Heart left ventricle (tissue), 16 donors: ENCODE results near the gene ZKSCAN4. TPM values are rescaled to one million over a fixed set of nuclear protein-coding genes. Genes with fewer than 3 reads are reported as not detected.
A peak's percentile ranks its signal among the peaks of the same experiment; 100 is the strongest.

ENCODE experiments used
- ATAC-seq, 4 donors: fragments of 200-7000 bp; cut with Tn5 transposase; one replicate each; pipeline ENCODE4 v1.9.1; 2020 to 2022; ENCODE audit warnings: moderate library complexity in 4 of 4, mild to moderate bottlenecking in 3 of 4, moderate number of reproducible peaks in 1 of 4
- DNase-seq, 5 donors: peaks; one replicate each; pipeline ENCODE4 v3.0.0-alpha.2; 2020
- H3K27ac ChIP-seq, 12 donors: fragments of 200-600 bp; sonication (generic) in 4 of 12; one replicate each; pipeline versions ENCODE4 v1.5.0 to v1.8.0; 2016 to 2022; ENCODE audit warnings: mild to moderate bottlenecking in 2 of 12
- H3K27me3 ChIP-seq, 9 donors: fragments of 200-600 bp; sonication (generic) in 2 of 9; one replicate each; pipeline versions ENCODE4 v1.5.1 to v1.8.0; 2016 to 2022; ENCODE audit warnings: mild to moderate bottlenecking in 3 of 9
- H3K36me3 ChIP-seq, 9 donors: fragments of 200-600 bp; sonication (generic) in 2 of 9; one replicate each; pipeline versions ENCODE4 v1.5.0 to v1.8.0; 2018 to 2022; ENCODE audit warnings: mild to moderate bottlenecking in 2 of 9
- H3K4me1 ChIP-seq, 12 donors: fragments of 200-600 bp; sonication (generic) in 4 of 12; one replicate each; pipeline versions ENCODE4 v1.5.0 to v1.8.0; 2016 to 2022; ENCODE audit warnings: mild to moderate bottlenecking in 3 of 12
- H3K4me3 ChIP-seq, 12 donors: fragments of 200-600 bp; sonication (generic) in 4 of 12; one replicate each; pipeline versions ENCODE4 v1.5.0 to v1.8.0; 2017 to 2022; ENCODE audit warnings: mild to moderate bottlenecking in 9 of 12, moderate library complexity in 4 of 12
- H3K9me3 ChIP-seq, 12 donors: fragments of 200-600 bp; sonication (generic) in 4 of 12; one replicate each; pipeline versions ENCODE4 v1.5.0 to v1.8.0; 2016 to 2022; ENCODE audit warnings: mild to moderate bottlenecking in 1 of 12
- CTCF ChIP-seq, 12 donors: fragments of 200-600 bp; sonication (generic) in 4 of 12; IDR thresholded peaks; one replicate each; pipeline versions ENCODE4 v1.5.0 to v1.8.0; 2018 to 2022; ENCODE audit warnings: antibody characterized with exemption in 12 of 12, mild to moderate bottlenecking in 5 of 12
- POLR2A ChIP-seq, 2 donors: fragments of 450-650 bp; IDR thresholded peaks; one replicate each; pipeline ENCODE4 v1.6.1; 2017; ENCODE audit warnings: antibody characterized with exemption in 2 of 2, mild to moderate bottlenecking in 2 of 2, moderate library complexity in 2 of 2
- WGBS, 4 donors: extraction: QIAGEN DNeasy Blood & Tissue Kit in 2 of 4; methylation state at CpG; one replicate each; pipeline versions ENCODE4 v1.1.5 to v1.1.7; 2013 to 2018; 5-methylcytosine and 5-hydroxymethylcytosine counted together
- intact Hi-C, 10 donors: fragments of 100-400 bp; cut with DNase I; formaldehyde crosslinking; loops; one replicate each; pipeline versions ENCODE4 v1.11.1 to v1.14.2; 2022
- polyA plus RNA-seq, 2 donors: library from polyadenylated mRNA; stranded (reverse); fragments of 200-250 nt; gene quantifications; one replicate each; pipeline ENCODE4 v1.2.3, GENCODE V29; 2013
- total RNA-seq, 9 donors: library from RNA; depleted of rRNA in 2 of 9; stranded (reverse); fragments of >200 nt in 2 of 9; fragmentation: NEBNext Ultra II Directional in 3 of 9; extraction: Animal tissue kit (Norgen Biotek cat#: 25700) in 3 of 9; gene quantifications; one replicate each; pipeline versions ENCODE4 v1.1.0 to v1.2.4, GENCODE V29; 2016 to 2023
- donor health status: ischemic (EF 13 %, LVEDD 7.1; RV severe dilation, severe dysfunction).
- donor health status: healthy with polysubstance abuse.
- donor health status: DM: no; HTN: yes; CAD: no.
- donor health status: DM: no; HTN: no; CAD: no.
- donor health status: ischemic (EF 25% LVEDD 6.9; RV normal size, moderate dysfunction).
- donor health status: ischemic (EF 25% LVEDD 5.7; RV mildly dilated, moderate dysfunction).
- donor health status: healthy.
- donor health status: DM: yes; HTN: yes; CAD: no.
- donor health status: ischemic (EF 35%, LVEDD 5.7; RV mildly dilated, moderate dysfunction).
- donor health status: nonischemic (EF 11% LVEDD 7.7; RV severe dilation, severe dysfunction).
- donor health status: DM: yes; HTN: yes; CAD: no.
- donor health status: PGD.
- donor health status: ischemic (EF 29% LVEDD 5.4; RV normal size, mild dysfunction).
- donor health status: nonischemic (EF 23%, LVEDD 6.1; RV moderate dilation, normal function).

ZKSCAN4 gene
- total and polyA plus RNA-seq, 11 donors, result 1.5 to 5.0 (median 2.4) TPM

GRCh38 chr6:28224131-28225055 is 27.7 kb downstream of the ZKSCAN4 start:
- TF ChIP-seq CTCF (IDR thresholded peaks at IDR 0.05) (no peak), POLR2A (IDR thresholded peaks at IDR 0.05) (no peak)
- intact Hi-C loops, result loop anchor here in 6 of 10 donors (2.0 to 10.0 kb wide), 6 partner anchors 28 to 144 kb away; partner anchors contain the start of genes ZKSCAN8 (in 5 of the 6), PGBD1 (in 1 of the 6), ZKSCAN4 (in 1 of the 6) and ZNF165 (in 1 of the 6)
- Histone ChIP-seq H3K27ac (peak overlapping the region; percentile 3 to 87 (median 82)), H3K36me3 (peaks cover 0 to 27% (median 24%) of the 10 kb centered on the region in 9 donors), H3K4me1 (peaks cover 0 to 26% (median 12%) of the 10 kb centered on the region in 12 donors), H3K9me3 (no peaks in the 10 kb centered on the region), H3K4me3 (peak overlapping the region; percentile 70 to 93 (median 78)), H3K27me3 (peaks cover 0 to 22% (median 7%) of the 10 kb centered on the region in 9 donors)
- 53 to 56% (median 55%) methylated on average over 9 of the region's 9 CpGs for WGBS, 4 donors
- DNase-seq, result no peak
- ATAC-seq, result no peak

DNA sequence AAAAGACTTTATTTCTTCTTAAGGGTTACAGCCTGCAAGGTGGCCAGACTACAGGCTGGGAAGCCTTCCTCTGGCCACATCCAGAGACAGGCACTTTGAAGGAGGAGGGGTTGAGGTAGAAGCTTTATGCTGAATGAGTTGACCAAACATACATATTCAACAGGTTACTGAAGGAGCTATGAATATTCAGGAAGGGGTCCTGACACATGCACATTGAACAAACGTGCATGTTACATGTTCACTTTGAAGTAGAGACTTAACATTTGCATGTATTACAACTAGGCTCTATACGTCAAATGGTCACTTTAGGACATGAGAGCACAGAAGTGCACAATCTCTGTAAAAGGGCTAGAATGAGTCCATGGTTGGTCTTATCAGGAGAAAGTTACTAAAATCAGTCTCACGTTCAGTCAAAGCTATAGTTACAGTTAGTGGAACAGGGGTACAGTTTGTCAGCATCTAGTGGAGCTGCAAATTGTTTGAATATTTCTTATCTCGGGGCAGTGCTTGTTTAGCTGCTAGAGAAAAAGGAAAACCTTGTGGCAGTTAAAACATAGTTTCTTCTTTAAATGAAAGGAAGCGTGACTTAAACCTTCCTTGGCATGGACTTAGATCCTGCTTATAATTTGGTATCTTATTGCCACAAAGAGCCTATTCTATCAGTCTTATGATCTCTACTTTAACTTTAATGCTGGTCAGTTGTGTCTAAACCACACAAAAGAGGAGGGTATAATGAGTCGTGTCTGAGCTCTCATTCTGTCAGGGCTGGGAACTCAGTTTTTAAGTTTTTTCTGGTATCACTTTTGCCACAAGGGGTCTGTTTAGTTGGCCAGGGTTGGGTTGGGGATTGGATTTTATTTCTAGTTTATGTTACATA is 31.6 kb downstream of the ZKSCAN4 start:
- DNase-seq, result no peak
- H3K9me3 ChIP-seq, result no peaks in the 10 kb centered on the region
- intact Hi-C loops, result loop anchor here in 5 of 10 donors (5.0 to 10.0 kb wide), 2 partner anchors 76 to 78 kb away; partner anchors contain the start of gene ZKSCAN8 (in 5 of the 5)

More for the DNA sequence above, 31.6 kb downstream of the ZKSCAN4 start:
- Histone ChIP-seq H3K27me3 (peaks cover 0 to 32% (median 16%) of the 10 kb centered on the region in 9 donors), H3K4me3 (no peak overlapping the region), H3K36me3 (no peaks in the 10 kb centered on the region), H3K27ac (no peak overlapping the region), H3K4me1 (peaks cover 0 to 29% (median 15%) of the 10 kb centered on the region in 12 donors)
- WGBS, 4 donors, result 35 to 55% (median 39%) methylated on average over 6 of the region's 6 CpGs
- TF ChIP-seq POLR2A (IDR thresholded peaks at IDR 0.05), result no peak
- no peak for TF ChIP-seq CTCF (IDR thresholded peaks at IDR 0.05)
- ATAC-seq, result no peak
